Esophagus mucosa (tissue), 1 donor: ENCODE results near the gene DNASE1L2. TPM values are rescaled to one million over a fixed set of nuclear protein-coding genes. Genes with fewer than 3 reads are reported as not detected.

Source experiments
- ATAC-seq: fragments of 200-7000 bp; cut with Tn5 transposase; one replicate; pipeline ENCODE4 v1.9.1; 2020
- total RNA-seq: library from RNA; stranded (reverse); gene quantifications from one replicate; pipeline ENCODE4 v1.2.4, GENCODE V29; 2023
- donor health status: DM: yes; HTN: yes; CAD: no.

DNASE1L2 gene
- total RNA-seq, 1 donor from 2014 or later: 0.12 TPM

- no peak for ATAC-seq
Observed at GRCh38 chr16:2204416-2205103, 31.7 kb upstream of the DNASE1L2 start.

GRCh38 chr16:2205104-2205966, 30.9 kb upstream of the DNASE1L2 start, which contains the start of gene MLST8:
TSS of gene MLST8 (plus strand) at chr16:2205454. CDS start at chr16:2206086, 632 bp downstream.
- peak; percentile 90 for ATAC-seq

- ATAC-seq: peak; percentile 17
Observed at GRCh38 chr16:2205967-2206313, 30.3 kb upstream of the DNASE1L2 start.

- ATAC-seq: no peak
Observed at GRCh38 chr16:2206420-2206779, 29.8 kb upstream of the DNASE1L2 start.

- no peak for ATAC-seq
Observed at GRCh38 chr16:2206780-2207433, 29.3 kb upstream of the DNASE1L2 start.

GRCh38 chr16:2207872-2208271, 28.4 kb upstream of the DNASE1L2 start:
- ATAC-seq: no peak

- ATAC-seq: no peak
Observed at GRCh38 chr16:2208308-2208707, 27.9 kb upstream of the DNASE1L2 start.

- no peak for ATAC-seq
Observed at GRCh38 chr16:2208772-2209171, 27.5 kb upstream of the DNASE1L2 start.

GRCh38 chr16:2209258-2210008, 26.8 kb upstream of the DNASE1L2 start:
- ATAC-seq: no peak

GRCh38 chr16:2210009-2210332, 26.3 kb upstream of the DNASE1L2 start:
- no peak for ATAC-seq

- no peak for ATAC-seq
Observed at GRCh38 chr16:2210386-2211365, 25.6 kb upstream of the DNASE1L2 start, which contains the start of gene BRICD5. TSS of gene BRICD5 (minus strand) at chr16:2210863. CDS start at chr16:2210833, 30 bp downstream.

- ATAC-seq: no peak
Observed at GRCh38 chr16:2211923-2212347, 24.3 kb upstream of the DNASE1L2 start.

- ATAC-seq: no peak
Observed at GRCh38 chr16:2212362-2213324, 23.6 kb upstream of the DNASE1L2 start.

GRCh38 chr16:2213817-2214718, 22.2 kb upstream of the DNASE1L2 start:
- no peak for ATAC-seq

GRCh38 chr16:2214719-2214968, 21.6 kb upstream of the DNASE1L2 start, which contains the start of gene PGP:
TSS of gene PGP (minus strand) at chr16:2214840. CDS start at chr16:2214777, 63 bp downstream.
- peak; percentile 92 for ATAC-seq

GRCh38 chr16:2216330-2216729, 19.9 kb upstream of the DNASE1L2 start:
- no peak for ATAC-seq

GRCh38 chr16:2223221-2223941, 12.9 kb upstream of the DNASE1L2 start, which contains the start of gene E4F1:
TSS of gene E4F1 (plus strand) at chr16:2223591. CDS start at chr16:2223614, 23 bp downstream.
- ATAC-seq: peak; percentile 98

GRCh38 chr16:2223942-2224486, 12.2 kb upstream of the DNASE1L2 start:
- ATAC-seq: peak; percentile 58
